Peyer's patch (tissue), 4 donors: ENCODE results near the gene ARHGAP12.

Experiments used
- CTCF ChIP-seq, 6 experiments: fragments of 450-650 bp in 4 of 6; fragments of 200-600 bp in 2 of 6; sonication (generic) in 1 of 6; IDR thresholded peaks; one replicate each; pipeline ENCODE4 v1.5.1; 2017 to 2019; ENCODE audit warnings: antibody characterized with exemption in 6 of 6, mild to moderate bottlenecking in 3 of 6, moderate library complexity in 1 of 6
- POLR2A ChIP-seq, 2 donors: fragments of 450-650 bp; IDR thresholded peaks; one replicate each; pipeline ENCODE4 v1.5.1; 2017; ENCODE audit warnings: antibody characterized with exemption in 2 of 2, mild to moderate bottlenecking in 2 of 2, moderate library complexity in 2 of 2

- TF ChIP-seq CTCF (IDR thresholded peaks at IDR 0.05) (no peak), POLR2A (IDR thresholded peaks at IDR 0.05) (no peak)
Observed at GRCh38 chr10:31896968-31897384, 31.7 kb downstream of the ARHGAP12 start.
